Transverse colon (tissue), 4 donors: ENCODE data around the gene LHX3. TPM values are rescaled to one million over a fixed set of nuclear protein-coding genes. Genes with fewer than 3 reads are reported as not detected.

Experiments used
- DNase-seq: peaks from one replicate; pipeline ENCODE4 v3.0.0-alpha.2; 2019
- H3K27ac ChIP-seq, 4 donors: fragments of 200-600 bp; sonication (generic); 2 replicates each; pipeline ENCODE4 v1.5.1; 2016 to 2018; ENCODE audit warnings: inconsistent platforms in 4 of 4
- H3K27me3 ChIP-seq: fragments of 200-600 bp; sonication (generic); 2 replicates; pipeline ENCODE4 v1.5.1; 2017; ENCODE audit warnings: inconsistent platforms
- H3K36me3 ChIP-seq, 4 donors: fragments of 200-600 bp; sonication (generic); 2 replicates each; pipeline ENCODE4 v1.5.1; 2017 to 2019; ENCODE audit warnings: inconsistent platforms in 4 of 4
- H3K4me1 ChIP-seq, 4 donors: fragments of 200-600 bp; sonication (generic); 2 replicates each; pipeline ENCODE4 v1.5.1; 2017 to 2020; ENCODE audit warnings: inconsistent platforms in 4 of 4
- H3K4me3 ChIP-seq, 4 donors: fragments of 200-600 bp; sonication (generic); 1 replicate in 1 of 4; 2 replicates in 3 of 4; pipeline versions ENCODE4 v1.5.1 to v1.6.1; 2017 to 2019; ENCODE audit warnings: inconsistent platforms in 4 of 4
- H3K9me3 ChIP-seq, 2 donors: fragments of 200-600 bp; sonication (generic); 2 replicates each; pipeline ENCODE4 v1.5.1; 2017 to 2019; ENCODE audit warnings: inconsistent platforms in 2 of 2
- CTCF ChIP-seq, 5 experiments: fragments of 200-600 bp in 3 of 5; fragments of 450-650 bp in 2 of 5; sonication (generic) in 3 of 5; IDR thresholded peaks; 1 replicate in 2 of 5; 2 replicates in 3 of 5; pipeline ENCODE4 v1.5.1; 2016 to 2017; ENCODE audit warnings: antibody characterized with exemption in 5 of 5, inconsistent platforms in 3 of 5, mild to moderate bottlenecking in 2 of 5, moderate library complexity in 1 of 5
- EP300 ChIP-seq: sonication (generic); formaldehyde crosslinking; IDR thresholded peaks from one replicate; pipeline ENCODE4 v1.6.1; 2017; ENCODE audit warnings: antibody characterized with exemption, low read depth
- POLR2A ChIP-seq: fragments of 450-650 bp; IDR thresholded peaks from one replicate; pipeline ENCODE4 v1.6.1; 2016; ENCODE audit warnings: antibody characterized with exemption, mild to moderate bottlenecking, moderate library complexity
- POLR2AphosphoS5 ChIP-seq, 3 donors: sonication (generic); formaldehyde crosslinking; IDR thresholded peaks; one replicate each; pipeline ENCODE4 v1.6.1; 2016; ENCODE audit warnings: antibody characterized with exemption in 3 of 3
- WGBS, 2 donors: methylation state at CpG; one replicate each; pipeline ENCODE4 v1.1.5; 2018; ENCODE audit warnings: low coverage in 1 of 2; 5-methylcytosine and 5-hydroxymethylcytosine counted together
- in situ Hi-C, 4 donors: fragments of 200-750 bp; cut with MboI; loops; one replicate each; pipeline versions ENCODE4 v1.15.0 to v1.15.1; 2017; ENCODE audit warnings: low sequenced_read_pairs in 3 of 4, low pct_ligation_motif_present in 1 of 4, low pct_unique_long_range_greater_than_20kb in 1 of 4
- intact Hi-C: fragments of 100-400 bp; cut with DNase I; formaldehyde crosslinking; loops from one replicate; pipeline ENCODE4 v1.15.1; 2023; ENCODE audit warnings: low total_unique reads
- total RNA-seq, 4 donors: library from RNA; depleted of rRNA; stranded (reverse); fragments of >200 nt; gene quantifications; one replicate each; pipeline ENCODE4 v1.1.0, GENCODE V29; 2016

Gene LHX3
- total RNA-seq, 4 donors from 2014 or later = not detected

- in situ Hi-C loops = loop anchor here in 1 of 4 donors (10.0 kb wide), 1 partner anchor 110 kb away; no protein-coding TSS in a partner anchor
- Histone ChIP-seq H3K9me3 (no peaks in the 10 kb centered on the region), H3K27ac (no peak overlapping the region), H3K27me3 (peaks cover 46% of the 10 kb centered on the region), H3K36me3 (no peaks in the 10 kb centered on the region), H3K4me1 (no peaks in the 10 kb centered on the region), H3K4me3 (no peak overlapping the region)
- no peak for DNase-seq
- WGBS, 2 donors = 67% methylated on average over 8 of the region's 8 CpGs; no CpG with 5 or more reads in 1 of the 2 donors
- intact Hi-C loops = no loop called here
- TF ChIP-seq POLR2A (no peak), CTCF (IDR thresholded peaks at IDR 0.05) (no peak)
These were observed 29.9 kb downstream of the LHX3 start for GRCh38 chr9:136174779-136175615.

GRCh38 chr9:136173648-136174290, 31.2 kb downstream of the LHX3 start:
- intact Hi-C loops = no loop called here

GRCh38 chr9:136172412-136173079, 32.4 kb downstream of the LHX3 start:
- TF ChIP-seq POLR2A (no peak), CTCF (IDR thresholded peaks at IDR 0.05) (no peak), POLR2AphosphoS5 (IDR thresholded peaks at IDR 0.05) (no peak), EP300 (no peak)
- Histone ChIP-seq H3K27ac (no peak overlapping the region), H3K9me3 (no peaks in the 10 kb centered on the region), H3K4me1 (no peaks in the 10 kb centered on the region), H3K27me3 (peaks cover 44% of the 10 kb centered on the region), H3K36me3 (no peaks in the 10 kb centered on the region), H3K4me3 (no peak overlapping the region)
- intact Hi-C loops = no loop called here
- no peak for DNase-seq
- WGBS, 2 donors = 76% methylated on average over 14 of the region's 16 CpGs; no CpG with 5 or more reads in 1 of the 2 donors
- in situ Hi-C loops = loop anchor here in 1 of 4 donors (10.0 kb wide), 1 partner anchor 112 kb away; no protein-coding TSS in a partner anchor

More at GRCh38 chr9:136173648-136174290, 31.2 kb downstream of the LHX3 start:
- 83% methylated on average over 14 of the region's 14 CpGs; no CpG with 5 or more reads in 1 of the 2 donors for WGBS, 2 donors
- DNase-seq = no peak
- Histone ChIP-seq H3K27me3 (peaks cover 46% of the 10 kb centered on the region), H3K27ac (no peak overlapping the region), H3K4me3 (no peak overlapping the region), H3K36me3 (no peaks in the 10 kb centered on the region), H3K9me3 (no peaks in the 10 kb centered on the region), H3K4me1 (no peaks in the 10 kb centered on the region)
- no peak for TF ChIP-seq EP300
- no peak for TF ChIP-seq POLR2A
- in situ Hi-C loops = loop anchor here in 1 of 4 donors (10.0 kb wide), 1 partner anchor 111 kb away; no protein-coding TSS in a partner anchor

- Histone ChIP-seq H3K36me3 (no peaks in the 10 kb centered on the region), H3K4me3 (no peak overlapping the region), H3K27ac (no peak overlapping the region), H3K27me3 (peaks cover 44% of the 10 kb centered on the region), H3K9me3 (no peaks in the 10 kb centered on the region), H3K4me1 (no peaks in the 10 kb centered on the region)
- intact Hi-C loops = no loop called here
- in situ Hi-C loops = loop anchor here in 1 of 4 donors (10.0 kb wide), 1 partner anchor 113 kb away; no protein-coding TSS in a partner anchor
- TF ChIP-seq POLR2AphosphoS5 (IDR thresholded peaks at IDR 0.05) (no peak), EP300 (no peak), CTCF (IDR thresholded peaks at IDR 0.05) (no peak), POLR2A (no peak)
- no peak for DNase-seq
- 71% methylated on average over 11 of the region's 11 CpGs; no CpG with 5 or more reads in 1 of the 2 donors for WGBS, 2 donors
These were observed 33.0 kb downstream of the LHX3 start for GRCh38 chr9:136171801-136172411.
